ENCODE data around the gene UBA3.

UBA3 gene

GRCh38 chr3:69020857-69021256, 59.3 kb downstream of the UBA3 start:
- Histone ChIP-seq H3K9ac (ENCODE audit: low read depth, low read length, poor library complexity, severe bottlenecking) (no peak overlapping the region), H3K27me3 (ENCODE audit: insufficient read depth, low read length, poor library complexity, severe bottlenecking) (no peaks in the 10 kb centered on the region), H3K9me3 (ENCODE audit: insufficient read depth, low read depth, low read length) (no peaks in the 10 kb centered on the region)

GRCh38 chr3:69020424-69020823, 59.7 kb downstream of the UBA3 start:
- Histone ChIP-seq H3K9me2 (replicated peaks; ENCODE audit: low read depth, low read length) (no peaks in the 10 kb centered on the region), H3K36me3 (ENCODE audit: insufficient read depth, low read length) (peaks cover 26% of the 10 kb centered on the region; the same call in 1 of the 2 replicates), H3K4me3 (ENCODE audit: low read length, poor library complexity, severe bottlenecking) (no peak overlapping the region), H4K20me1 (ENCODE audit: insufficient read depth, low read length, poor library complexity, severe bottlenecking) (no peaks in the 10 kb centered on the region), H3K9ac (ENCODE audit: low read depth, low read length, poor library complexity, severe bottlenecking) (no peak overlapping the region), H3K4me2 (ENCODE audit: low read depth, low read length, poor library complexity, severe bottlenecking) (no peak overlapping the region), H2AFZ (ENCODE audit: low read length) (no peak overlapping the region), H3K27me3 (ENCODE audit: insufficient read depth, low read length, poor library complexity, severe bottlenecking) (no peaks in the 10 kb centered on the region), H3K9me3 (ENCODE audit: insufficient read depth, low read depth, low read length) (no peaks in the 10 kb centered on the region), H3K4me1 (ENCODE audit: insufficient read depth, low read length, poor library complexity, severe bottlenecking) (peaks cover 12% of the 10 kb centered on the region), H3K79me2 (ENCODE audit: insufficient read depth, low read length) (peaks cover 2% of the 10 kb centered on the region; the same call in 1 of the 2 replicates), H3F3A (ENCODE audit: low read depth) (no peaks in the 10 kb centered on the region)
- TF ChIP-seq EZH2phosphoT487 (IDR thresholded peaks at IDR 0.05; ENCODE audit: borderline replicate concordance) = no peak
- TF ChIP-seq CTCF (conservative IDR thresholded peaks at IDR 0.05; ENCODE audit: low read length) = peak; percentile 66

More at GRCh38 chr3:69020857-69021256, 59.3 kb downstream of the UBA3 start:
- H3K4me1 ChIP-seq (ENCODE audit: insufficient read depth, low read length, poor library complexity, severe bottlenecking) = peaks cover 10% of the 10 kb centered on the region
- no peak overlapping the region for H3K4me3 ChIP-seq (ENCODE audit: low read length, poor library complexity, severe bottlenecking)
- peaks cover 30% of the 10 kb centered on the region; the same call in 1 of the 2 replicates for H3K36me3 ChIP-seq (ENCODE audit: insufficient read depth, low read length)
- H2AFZ ChIP-seq (ENCODE audit: low read length) = no peak overlapping the region
- H3F3A ChIP-seq (ENCODE audit: low read depth) = no peaks in the 10 kb centered on the region
- no peaks in the 10 kb centered on the region for H3K9me2 ChIP-seq (replicated peaks; ENCODE audit: low read depth, low read length)
- TF ChIP-seq EZH2phosphoT487 (IDR thresholded peaks at IDR 0.05; ENCODE audit: borderline replicate concordance) (no peak), CTCF (conservative IDR thresholded peaks at IDR 0.05; ENCODE audit: low read length) (no peak)
- H3K79me2 ChIP-seq (ENCODE audit: insufficient read depth, low read length) = no peaks in the 10 kb centered on the region
- H4K20me1 ChIP-seq (ENCODE audit: insufficient read depth, low read length, poor library complexity, severe bottlenecking) = no peaks in the 10 kb centered on the region
- no peak overlapping the region for H3K4me2 ChIP-seq (ENCODE audit: low read depth, low read length, poor library complexity, severe bottlenecking)

GRCh38 chr3:69016901-69017300, 63.3 kb downstream of the UBA3 start:
- no peaks in the 10 kb centered on the region for H3K27me3 ChIP-seq (ENCODE audit: insufficient read depth, low read length, poor library complexity, severe bottlenecking)
- H2AFZ ChIP-seq (ENCODE audit: low read length) = no peak overlapping the region
- H3K79me2 ChIP-seq (ENCODE audit: insufficient read depth, low read length) = peaks cover 17% of the 10 kb centered on the region
- peak overlapping the region; percentile 13 for H3K4me2 ChIP-seq (ENCODE audit: low read depth, low read length, poor library complexity, severe bottlenecking)
- no peaks in the 10 kb centered on the region for H3K9me2 ChIP-seq (replicated peaks; ENCODE audit: low read depth, low read length)
- no peak overlapping the region for H3K4me3 ChIP-seq (ENCODE audit: low read length, poor library complexity, severe bottlenecking)
- H3K36me3 ChIP-seq (ENCODE audit: insufficient read depth, low read length) = no peaks in the 10 kb centered on the region
- peaks cover 38% of the 10 kb centered on the region for H3K4me1 ChIP-seq (ENCODE audit: insufficient read depth, low read length, poor library complexity, severe bottlenecking)
- H3K9ac ChIP-seq (ENCODE audit: low read depth, low read length, poor library complexity, severe bottlenecking) = no peak overlapping the region
- H4K20me1 ChIP-seq (ENCODE audit: insufficient read depth, low read length, poor library complexity, severe bottlenecking) = no peaks in the 10 kb centered on the region
- no peak for TF ChIP-seq EZH2phosphoT487 (IDR thresholded peaks at IDR 0.05; ENCODE audit: borderline replicate concordance)
- TF ChIP-seq CTCF (conservative IDR thresholded peaks at IDR 0.05; ENCODE audit: low read length) = no peak
- H3F3A ChIP-seq (ENCODE audit: low read depth) = no peaks in the 10 kb centered on the region; the same call in 1 of the 2 replicates
- H3K9me3 ChIP-seq (ENCODE audit: insufficient read depth, low read depth, low read length) = no peaks in the 10 kb centered on the region
